NCI-H526 treated with DMSO at 0.1 percent for 48 hours (cell line): ENCODE measurements around the gene CCDC24.

Source experiments
- DNase-seq: peaks from one replicate; lab custom pipeline; 2025; lab: John Stamatoyannopoulos, UW

Gene CCDC24

DNA sequence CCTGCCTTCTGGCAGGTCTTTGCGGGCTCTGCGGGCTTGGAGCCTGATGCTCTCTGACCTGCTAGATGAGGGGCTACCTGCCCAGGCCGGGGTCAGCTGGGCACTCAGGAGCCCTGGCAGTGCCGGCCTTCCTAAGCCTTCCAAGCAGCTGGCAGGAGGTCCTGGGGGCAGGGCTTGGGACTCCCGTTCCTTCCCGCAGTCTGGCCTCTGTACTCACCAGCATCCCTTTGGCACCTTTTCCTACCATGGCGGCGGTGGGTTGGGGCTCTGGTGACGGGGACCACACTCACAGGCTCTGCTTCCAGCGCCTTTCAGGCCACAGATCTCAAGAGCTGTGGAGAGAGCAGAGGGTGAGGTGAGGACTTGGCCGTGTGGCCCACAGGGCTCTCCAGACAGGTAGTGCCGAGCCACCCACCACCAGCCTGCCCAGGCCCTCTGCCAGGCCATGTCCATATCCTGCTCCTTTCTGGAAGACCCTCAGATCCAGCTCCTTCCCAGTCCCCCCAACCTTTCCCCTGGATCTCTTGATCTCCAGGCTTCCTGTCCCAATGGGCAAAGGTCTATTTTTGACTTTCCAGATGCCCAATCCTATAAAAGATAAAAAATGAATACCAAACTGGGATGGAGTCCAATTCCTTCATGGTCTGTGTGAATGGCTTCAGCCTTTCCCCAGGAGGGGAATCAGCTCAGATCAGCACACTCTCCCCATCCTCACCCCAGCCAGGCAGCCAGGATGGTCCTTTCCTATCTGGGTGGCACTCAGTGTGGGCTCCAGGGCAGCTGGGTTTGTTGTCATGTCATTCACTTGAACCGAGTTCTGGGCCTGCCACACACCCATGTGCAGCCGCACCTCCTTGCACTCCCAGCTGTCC lies 32.9 kb downstream of the CCDC24 start:
- no peak for DNase-seq

DNA sequence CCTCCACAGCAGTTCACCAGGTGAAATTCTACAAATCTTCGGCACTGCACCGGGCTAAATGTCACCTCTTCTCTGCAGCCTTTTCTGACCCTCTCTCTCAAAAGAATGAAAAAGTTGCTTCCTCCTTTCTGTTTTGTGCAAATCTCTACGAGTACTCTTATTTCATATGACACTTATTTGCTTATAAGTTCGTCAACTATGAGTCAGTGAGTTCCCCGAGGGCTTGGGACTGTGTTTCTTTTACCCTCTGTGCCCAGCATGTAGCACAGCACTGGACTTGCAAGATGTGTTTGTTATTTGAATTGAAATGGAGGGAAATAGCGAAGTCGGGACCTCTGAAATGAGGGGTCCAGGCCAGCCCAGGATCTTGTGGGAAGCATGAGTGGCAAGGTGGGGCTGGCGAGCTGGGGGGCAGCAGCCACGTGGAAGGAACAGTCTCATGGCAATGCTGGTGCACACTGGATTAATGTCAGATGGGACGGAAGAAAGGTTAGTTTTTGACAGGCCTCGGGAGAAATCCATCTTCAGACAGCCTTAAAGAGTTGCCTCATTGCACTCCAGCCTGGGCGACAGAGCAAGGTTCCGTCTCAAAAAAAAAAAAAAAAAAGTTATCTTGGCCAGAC lies 33.6 kb downstream of the CCDC24 start:
- DNase-seq = no peak

DNA sequence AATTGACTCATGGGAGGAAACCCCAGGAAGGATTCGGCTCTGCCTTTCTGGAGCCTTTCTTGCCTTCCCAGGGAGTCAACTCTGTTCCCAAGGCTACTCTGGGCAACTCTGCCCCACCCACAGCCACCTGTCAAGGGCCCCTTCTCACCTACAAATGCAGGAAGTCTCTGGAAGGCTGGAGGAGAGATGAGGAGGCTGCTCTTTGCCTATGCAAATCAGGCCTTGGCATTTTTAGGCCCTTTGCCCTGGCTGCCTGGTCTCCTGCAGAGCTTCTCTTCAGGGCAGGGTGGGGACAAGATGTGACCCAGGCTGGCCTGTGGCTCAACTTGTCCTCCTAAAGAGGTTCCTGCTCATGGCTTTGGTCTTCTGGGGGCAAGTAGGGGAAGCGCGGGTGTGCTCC lies 34.4 kb downstream of the CCDC24 start:
- DNase-seq = peak; percentile 92

DNA sequence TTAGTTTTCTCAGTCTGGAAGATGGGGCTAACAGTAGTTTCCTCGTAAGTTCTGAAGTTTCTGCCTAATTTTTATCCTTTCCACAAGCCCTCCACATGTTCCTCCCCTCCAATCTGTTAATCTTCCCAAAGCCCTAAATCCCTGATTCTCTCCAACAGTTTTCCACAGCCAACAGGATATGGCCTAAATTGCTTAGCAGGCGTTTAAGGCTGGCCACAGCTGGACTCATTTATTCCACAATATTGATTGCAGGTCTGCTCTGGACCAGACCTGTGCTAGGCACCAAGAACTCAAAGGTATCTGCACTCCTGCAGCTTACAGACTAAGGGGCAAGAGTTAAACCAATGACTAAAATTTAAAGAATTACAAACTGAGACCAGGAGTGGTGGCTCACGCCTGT lies 35.9 kb downstream of the CCDC24 start:
- no peak for DNase-seq

DNA sequence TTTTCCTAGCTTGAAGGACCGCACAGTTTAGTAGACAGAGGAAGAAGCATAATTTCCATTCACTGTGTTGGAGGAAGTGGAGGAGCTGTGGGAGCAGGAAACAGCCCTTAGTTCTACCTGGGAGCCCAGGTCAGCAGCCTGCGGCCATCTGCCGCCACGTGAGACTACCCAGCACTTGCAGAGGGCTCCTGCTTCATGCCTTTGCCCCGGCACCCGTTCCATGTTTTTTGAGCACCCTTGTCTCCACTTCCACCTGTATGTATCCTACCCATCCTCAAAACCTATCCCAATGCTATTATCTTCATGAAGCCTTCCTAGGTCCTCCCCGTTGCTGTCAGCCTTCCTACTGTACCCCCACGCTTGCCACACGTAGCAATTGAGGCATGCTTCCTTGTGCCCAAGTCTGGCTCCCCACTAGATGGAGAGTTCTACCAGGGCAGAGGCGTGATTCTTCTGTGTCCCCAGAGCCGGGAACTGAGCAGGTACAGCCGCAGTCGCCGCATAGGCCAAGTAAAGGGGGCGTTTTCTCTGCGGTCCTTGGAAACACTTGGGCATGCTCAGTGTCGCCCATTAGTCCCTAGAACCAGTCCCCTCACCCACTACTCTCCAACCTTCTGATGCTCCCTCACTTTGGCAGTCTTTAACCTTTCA lies 38.0 kb downstream of the CCDC24 start:
- DNase-seq = peak; percentile 92

DNA sequence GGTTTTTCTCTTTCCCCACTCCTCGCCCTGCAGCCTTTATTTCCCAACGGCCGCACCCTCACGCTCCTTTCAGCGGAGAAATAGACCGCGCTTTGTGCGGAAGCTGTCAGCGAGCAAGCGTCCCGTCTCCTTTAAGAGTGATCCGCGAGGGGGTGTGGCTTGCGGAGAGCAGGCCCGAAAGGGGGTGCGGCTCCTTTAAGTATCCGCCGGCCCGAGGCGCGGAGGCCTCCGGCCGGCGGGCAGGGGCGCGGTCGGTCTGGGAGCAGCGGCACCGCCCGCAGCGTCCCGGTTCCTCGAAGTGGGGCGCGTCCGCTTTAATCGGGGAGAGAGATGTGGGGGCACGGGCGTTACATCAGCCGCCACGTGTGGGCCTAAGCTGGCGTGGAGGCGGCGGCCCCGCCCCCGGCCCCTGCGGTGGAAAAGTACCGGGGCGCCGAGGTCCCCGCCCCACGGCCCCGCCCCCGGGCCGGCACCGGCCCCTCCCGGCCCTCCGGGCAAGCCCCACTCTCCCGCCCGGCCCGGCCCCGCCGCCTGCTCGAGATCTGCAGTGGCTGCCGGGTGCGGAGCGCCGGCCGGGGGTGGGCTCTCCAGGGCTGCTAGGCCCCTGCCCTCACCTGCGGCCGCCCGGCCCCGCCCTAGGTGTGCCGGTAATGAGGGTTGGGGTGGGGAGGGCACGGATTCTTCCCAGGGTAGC lies 38.7 kb downstream of the CCDC24 start:
- peak; percentile 92 for DNase-seq

DNA sequence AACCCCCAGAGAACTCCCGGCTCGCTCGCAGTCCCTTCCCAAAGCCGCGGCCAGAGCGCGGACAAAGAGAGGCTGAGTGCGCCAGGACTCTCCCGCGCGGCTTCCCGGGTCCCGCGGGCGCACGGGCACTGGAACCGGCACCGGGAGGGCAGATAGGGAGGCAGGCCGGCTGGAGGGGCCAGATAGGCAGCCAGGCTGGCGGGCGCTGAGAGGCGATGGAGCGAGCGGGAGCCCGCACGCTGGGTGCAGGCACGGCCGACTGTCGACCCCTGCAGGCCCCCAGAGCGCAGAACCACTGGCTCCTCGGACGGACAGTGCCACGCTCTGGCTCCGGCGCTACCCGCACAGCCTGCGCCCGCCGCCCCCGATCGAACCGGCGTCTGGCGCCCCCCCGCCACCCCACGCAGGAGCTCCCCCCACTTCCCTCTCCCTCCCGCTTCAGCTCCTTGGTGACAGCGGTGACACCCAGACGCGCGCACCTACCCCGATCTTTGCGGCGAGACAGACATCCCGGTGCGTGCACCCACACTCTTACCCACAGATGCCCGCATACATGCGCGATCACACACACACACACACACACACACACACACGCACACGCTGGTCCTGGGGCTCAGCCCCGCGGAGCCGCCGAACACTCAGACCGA lies 39.3 kb downstream of the CCDC24 start:
- peak; percentile 81 for DNase-seq

DNA sequence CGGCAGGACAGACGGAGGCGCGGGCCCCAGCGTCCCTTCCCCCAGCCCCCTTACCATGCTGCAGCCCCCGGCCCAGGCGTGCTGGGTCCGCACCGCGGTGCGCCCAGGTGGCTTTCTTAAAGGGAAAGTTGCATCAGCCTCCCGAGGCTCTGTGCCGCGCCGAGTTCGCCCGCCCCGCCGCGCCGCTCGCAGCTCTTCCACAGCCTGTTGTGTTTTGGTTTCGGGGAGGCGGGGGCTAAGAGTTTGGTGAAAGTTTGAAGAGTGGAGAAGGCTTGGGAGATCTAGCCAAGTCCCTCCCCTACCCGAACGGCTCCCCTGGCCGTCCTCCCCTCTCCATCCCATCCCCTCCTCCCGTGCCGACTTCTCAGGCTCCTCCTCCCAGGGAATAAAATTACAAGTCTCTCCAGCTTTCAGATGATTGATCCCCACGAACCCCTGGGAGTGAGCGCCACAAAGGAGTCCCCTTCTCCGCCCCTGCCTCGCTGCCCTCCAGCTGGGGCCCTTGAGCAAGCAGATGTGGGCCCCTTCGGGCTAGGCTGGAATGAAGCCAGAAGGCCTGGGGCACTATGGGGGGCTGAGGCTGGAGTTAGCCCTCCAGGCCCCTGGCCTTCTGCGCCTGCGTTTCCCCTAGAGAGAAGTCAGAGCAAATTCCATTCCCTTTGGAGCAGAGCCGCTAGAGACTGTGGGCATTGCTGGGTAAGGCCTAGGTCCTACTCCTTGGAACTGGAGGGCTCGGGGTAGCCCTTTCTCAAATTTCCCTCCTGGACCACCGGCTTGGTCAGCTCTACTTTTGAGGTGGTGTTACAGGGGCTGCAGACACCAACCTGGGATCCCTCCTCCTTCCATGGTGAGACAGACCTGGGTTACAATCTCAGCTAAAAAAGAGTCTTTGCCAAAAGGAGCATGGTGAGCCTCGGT lies 40.1 kb downstream of the CCDC24 start, which contains the start of gene SLC6A9:
TSS of gene SLC6A9 (minus strand) at position 211 of the 918 bp plus-strand sequence. CDS start 7,185 bp downstream, outside the sequence.
- peak; percentile 60 for DNase-seq

DNA sequence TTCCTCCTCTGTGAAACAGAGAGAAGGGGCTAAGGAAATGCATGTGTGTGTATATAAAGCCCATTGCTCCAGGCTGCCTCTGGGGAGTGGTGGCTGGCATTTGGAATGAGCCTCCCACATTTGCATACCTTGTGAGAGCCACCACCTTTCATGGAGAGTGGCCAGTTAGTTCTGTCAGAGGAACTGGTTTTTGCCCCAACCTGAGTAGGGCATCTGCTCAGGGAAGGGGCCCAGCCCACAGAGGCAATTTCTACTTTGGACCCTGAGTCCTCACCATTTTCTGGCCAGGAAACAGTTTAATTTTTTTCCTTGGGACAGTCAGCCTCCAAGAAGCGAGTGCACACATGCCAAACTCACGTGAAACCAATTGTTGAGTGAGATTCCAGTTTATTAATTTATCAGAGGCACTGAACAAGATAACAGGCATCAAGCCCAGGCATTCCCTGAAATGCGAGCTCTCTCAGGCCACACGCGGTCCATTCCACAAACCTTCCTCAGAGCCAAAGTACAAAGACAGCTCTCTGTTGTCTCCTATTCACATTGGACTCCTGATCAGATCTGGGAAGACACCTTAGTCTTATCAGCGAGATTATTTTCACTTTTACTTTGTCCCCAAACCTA lies 40.9 kb downstream of the CCDC24 start:
- peak; percentile 63 for DNase-seq

DNA sequence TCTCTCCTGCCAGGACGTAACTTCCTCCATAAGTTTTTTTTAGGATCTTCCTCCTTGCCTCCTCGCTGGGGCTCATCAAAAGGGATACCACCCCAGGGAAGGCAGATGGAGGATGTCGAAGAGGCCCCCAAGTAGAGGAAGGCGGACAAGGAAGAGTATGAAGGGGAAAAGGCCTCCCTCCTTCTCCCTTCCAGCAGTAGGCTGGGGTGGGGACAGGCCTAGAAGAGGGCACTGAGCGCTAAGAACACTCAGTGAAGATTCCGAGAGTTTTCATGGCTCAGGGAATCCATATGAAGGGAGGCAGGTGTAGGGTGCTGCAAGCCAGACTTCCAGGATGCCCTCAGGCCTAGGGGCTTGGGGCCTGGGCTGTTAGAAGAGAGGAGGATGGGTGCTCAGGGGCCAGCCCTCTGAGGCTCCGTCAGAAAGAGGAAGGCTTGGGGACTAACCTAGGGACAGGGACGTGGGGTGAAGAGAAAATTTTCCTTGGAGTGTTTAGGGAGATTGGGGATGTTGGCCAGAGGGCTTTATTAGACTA lies 41.7 kb downstream of the CCDC24 start:
- no peak for DNase-seq

DNA sequence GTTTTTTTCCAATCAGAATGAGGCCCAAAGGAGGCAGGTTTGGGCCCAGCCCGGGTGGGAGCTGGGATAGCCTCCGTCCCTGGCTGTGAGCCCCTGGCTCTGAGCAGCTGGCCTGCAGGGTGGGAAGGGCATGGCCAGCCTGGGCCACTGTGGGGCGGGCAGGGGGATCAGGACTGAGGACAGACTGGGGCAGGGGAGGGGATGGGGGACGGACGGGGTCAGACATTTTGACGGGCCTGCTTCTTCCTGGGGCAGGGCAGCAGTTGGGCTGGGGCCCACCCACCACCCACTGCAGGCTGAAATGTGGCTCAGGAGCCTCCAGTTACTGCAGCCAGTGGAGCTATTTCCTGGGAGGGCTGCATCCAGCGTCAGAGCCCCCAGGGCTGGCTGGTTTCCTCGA lies 42.4 kb downstream of the CCDC24 start:
- no peak for DNase-seq

DNA sequence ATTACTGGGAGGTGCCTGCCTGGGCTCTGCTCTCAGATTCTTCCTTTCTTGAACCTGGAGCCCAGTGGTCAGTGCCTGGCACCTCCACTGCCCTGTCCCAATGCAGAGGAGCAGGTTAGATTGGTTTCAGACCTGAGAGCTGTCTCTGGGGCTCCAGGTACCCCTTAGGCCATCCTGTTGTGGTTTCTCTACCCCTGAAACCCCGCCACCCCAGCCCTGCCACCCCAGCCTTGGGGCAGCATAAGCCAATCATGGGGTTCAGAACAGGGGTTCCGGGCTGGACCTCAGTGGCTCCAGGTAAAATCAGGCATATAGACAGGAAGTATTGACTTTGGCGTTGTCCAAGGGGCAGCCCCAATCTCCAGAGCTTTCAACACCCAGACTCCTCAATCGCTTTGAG lies 43.0 kb downstream of the CCDC24 start:
- no peak for DNase-seq

DNA sequence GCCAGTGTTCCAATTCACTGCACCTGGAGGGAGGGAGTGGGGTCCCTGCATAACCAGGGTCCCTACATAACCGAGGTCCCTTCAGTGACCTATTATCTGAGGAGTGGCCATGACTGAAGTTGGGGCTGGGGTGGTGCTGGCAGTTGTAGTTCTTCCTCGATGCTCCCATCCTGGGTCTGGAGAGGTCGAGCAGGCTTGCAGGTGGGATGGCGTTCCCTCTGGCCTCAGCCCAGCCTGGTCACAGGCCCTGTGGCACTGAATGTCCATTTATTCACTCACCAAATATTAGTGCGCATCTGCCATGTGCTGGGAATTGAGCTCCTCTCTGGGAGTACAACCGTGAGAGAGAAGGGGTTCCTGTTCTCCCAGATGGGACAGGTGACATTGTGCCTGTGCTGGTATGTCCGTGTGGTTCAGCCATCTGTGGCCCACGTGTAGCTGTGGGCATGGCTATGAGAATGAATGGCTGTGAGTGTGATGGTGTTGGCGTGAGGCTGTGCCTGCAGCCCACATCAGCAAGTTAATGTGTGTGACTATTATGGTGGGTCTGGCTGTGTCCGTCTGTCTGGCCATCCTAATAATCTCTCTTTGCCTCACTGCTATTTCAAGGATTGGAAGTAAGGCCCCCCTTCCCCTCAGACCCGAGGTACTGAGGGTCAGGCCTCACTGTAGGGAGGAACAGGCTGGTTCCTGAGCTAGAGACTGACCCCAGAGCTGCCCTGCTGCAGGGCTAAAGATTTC lies 43.7 kb downstream of the CCDC24 start:
- DNase-seq = no peak

DNA sequence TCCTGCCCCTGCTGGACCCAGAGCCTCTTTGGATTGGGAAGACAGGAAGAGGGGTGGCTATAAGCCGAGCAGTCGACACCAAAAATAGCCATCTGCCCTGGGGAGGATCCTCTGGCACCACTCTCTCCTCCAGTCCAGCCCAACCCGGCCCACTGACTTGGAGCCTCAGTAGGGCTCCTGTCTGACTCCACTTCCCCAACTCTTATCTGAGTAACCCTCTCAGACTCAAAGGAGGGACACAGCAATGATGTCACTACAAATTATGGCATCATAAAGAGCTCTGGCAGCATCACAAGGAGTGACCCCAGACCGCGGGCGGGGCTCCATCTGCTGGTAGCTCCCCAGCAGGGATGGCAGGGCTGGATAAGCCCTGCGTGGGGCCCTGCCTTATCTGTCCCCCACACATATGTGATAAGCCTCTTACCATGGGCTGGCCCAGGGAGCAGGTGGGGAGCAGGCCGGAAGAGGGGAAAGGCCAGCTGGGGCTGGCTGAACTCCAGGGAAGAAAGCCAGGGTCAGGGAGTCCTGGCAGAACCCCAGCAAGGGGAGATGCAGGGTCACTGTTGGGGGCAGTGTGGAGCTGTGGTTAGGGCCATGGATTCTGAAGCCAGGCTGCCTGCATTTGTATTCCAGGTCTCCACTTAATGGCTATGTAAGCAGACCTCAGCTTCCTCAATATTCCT lies 44.5 kb downstream of the CCDC24 start:
- no peak for DNase-seq

DNA sequence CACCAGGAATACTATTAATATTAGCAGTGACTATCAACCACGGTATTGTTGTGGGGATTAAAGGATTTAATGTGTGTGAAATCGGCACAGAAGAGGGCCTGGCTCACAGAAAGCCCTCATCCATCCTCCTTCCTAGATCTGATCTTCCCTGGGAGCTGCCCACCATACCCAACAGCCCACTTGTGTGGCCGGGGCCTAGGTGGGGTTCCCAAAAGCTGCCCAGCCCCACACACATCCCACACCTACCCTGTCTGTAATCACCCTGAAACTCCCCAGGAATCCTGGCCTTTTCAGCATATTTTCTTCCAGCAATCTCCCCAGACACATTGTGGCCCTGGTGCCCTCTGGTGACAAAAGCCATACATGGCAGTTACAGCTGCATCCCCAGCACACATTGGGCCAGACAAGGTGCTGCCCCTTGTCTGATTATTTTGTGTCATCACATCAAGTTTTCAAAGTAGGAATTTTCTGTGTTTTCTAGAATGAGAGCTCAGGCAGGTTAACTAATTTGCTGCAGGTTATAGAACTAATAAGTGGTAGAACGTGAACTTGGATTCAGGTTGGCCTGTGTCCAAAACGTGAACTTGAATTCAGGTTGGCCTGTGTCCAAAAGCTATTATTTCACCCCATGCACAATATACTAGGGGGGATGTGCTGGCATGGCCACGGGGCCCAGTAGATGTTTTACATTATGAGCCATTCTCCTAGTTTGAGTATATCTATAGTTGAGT lies 45.2 kb downstream of the CCDC24 start:
- peak; percentile 66 for DNase-seq

DNA sequence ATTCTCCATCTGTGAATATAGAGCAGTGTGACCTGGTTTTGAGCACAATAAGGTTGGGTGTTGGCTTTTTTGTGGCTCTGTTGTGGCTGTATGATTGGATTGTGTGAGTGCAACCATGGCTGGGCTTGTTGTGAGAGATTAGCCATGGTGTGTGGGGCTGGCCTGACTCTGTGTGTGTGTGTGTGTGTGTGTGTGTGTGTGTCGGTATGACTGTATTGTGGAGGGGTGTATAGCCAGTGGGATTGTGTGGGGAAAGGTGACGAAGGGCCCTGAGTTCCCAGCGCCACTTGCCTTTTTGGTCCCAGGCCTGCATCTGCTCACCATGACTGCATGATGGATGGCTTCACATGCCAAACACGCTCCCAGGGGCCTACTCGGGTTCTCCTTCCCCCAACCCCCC lies 45.8 kb downstream of the CCDC24 start:
- DNase-seq = no peak

DNA sequence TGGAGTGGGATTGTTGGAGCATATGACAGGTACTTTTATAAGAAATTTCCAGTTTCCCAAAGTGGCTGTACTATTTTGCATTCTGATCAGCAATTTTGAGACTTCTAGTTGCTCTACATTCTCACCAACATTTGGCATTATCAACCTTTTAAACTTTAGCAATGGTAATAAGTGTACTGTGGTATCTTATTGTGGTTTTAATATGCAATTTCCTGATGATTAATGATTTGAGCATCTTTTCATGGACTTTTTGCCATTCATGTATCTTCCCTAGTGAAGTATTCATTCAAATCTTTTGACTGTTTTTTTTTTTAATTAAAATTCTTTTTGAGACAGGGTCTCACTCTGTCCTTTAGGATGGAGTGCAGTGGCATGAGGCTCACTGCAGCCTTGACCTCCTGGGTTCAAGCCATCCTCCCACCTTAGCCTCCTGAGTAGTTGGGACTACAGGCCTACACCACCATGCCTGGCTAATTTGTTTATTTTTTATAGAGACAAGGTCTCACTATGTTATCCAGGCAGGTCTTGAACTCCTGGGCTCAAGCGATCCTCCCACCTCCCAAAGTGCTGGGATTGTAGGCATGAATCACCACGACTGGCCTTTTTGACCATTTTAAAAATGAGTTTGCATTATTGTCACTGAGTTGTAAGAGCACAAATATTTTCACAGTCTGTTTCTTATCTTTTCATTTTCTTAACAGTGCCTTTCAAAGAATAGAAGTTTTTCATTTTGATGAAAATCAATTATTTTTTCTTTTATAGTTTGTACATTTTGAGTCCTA lies 47.7 kb downstream of the CCDC24 start:
- DNase-seq = no peak
